HG02973 (cell line): ENCODE data around the gene CTRL.

ENCODE experiments used
- ATAC-seq: cut with Tn5 transposase; IDR thresholded peaks from one replicate; pipeline ENCODE4 v1.9.1; 2021; ENCODE audit warnings: moderate library complexity; ENCODE audit not compliant: unreplicated experiment

Gene CTRL

GRCh38 chr16:67963292-67963661 is 31.6 kb upstream of the CTRL start:
- ATAC-seq: no peak

- ATAC-seq: no peak
Measured at GRCh38 chr16:67962135-67962534, 30.5 kb upstream of the CTRL start.

DNA sequence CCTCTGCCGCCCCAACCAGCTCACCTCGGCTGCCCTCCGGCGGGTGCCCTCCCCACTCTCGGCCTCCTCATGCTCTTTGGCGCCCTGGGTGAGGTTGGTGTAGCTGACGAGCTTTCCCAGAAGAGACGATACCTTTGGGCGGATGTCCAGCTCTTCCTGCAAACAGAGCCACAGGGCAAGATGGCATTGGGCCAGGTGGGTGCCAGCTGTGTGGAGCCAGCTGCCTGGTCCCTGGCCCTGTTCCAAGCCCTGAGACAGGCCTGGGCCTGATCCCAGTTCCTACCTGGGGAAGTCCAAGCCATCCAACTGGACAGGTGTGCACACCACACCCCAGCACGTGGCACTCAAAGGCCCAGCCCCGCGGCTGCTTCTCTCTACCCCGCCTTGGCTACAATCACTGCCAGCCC is 29.9 kb upstream of the CTRL start:
- no peak for ATAC-seq

DNA sequence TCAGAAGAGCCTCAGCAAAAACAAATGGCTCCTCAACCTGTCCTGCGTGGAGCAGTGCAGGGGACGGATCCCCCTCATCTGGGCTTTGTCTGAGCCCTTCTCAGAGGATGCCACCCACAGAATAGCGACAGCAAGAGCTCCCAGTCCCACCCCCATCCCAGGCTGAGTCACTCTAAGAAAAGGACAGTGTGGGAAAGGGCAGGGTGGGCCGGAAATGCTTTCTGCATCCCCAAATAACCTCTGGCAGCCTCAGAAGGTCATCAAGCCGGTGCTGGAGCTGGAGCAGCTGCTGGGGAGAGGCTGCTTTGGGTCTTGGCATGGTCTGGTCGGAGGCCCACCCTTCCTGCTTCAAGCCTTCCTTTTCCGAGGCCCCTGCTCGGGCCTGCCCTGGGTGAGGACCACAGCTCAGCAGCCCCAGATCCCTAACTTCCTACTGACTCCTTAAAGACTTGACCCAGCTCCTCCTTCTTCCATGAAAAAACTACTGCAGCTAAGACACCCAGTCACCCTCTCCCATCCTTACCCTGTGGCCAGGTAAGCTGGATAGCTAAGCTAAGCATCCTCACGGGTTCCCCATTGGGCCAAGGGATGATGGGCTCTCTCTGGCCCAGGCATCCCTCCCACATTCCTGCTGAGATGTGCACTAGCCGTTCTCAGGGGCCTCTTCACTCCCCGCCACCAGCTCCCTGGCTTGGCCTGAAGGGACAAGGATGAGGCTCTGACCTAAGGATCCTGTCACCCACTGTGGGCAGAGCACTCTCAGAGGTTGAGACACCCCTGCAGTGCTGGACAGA is 28.1 kb upstream of the CTRL start:
- ATAC-seq: no peak

- ATAC-seq: no peak
Measured at GRCh38 chr16:67957622-67958021, 26.0 kb upstream of the CTRL start.

DNA sequence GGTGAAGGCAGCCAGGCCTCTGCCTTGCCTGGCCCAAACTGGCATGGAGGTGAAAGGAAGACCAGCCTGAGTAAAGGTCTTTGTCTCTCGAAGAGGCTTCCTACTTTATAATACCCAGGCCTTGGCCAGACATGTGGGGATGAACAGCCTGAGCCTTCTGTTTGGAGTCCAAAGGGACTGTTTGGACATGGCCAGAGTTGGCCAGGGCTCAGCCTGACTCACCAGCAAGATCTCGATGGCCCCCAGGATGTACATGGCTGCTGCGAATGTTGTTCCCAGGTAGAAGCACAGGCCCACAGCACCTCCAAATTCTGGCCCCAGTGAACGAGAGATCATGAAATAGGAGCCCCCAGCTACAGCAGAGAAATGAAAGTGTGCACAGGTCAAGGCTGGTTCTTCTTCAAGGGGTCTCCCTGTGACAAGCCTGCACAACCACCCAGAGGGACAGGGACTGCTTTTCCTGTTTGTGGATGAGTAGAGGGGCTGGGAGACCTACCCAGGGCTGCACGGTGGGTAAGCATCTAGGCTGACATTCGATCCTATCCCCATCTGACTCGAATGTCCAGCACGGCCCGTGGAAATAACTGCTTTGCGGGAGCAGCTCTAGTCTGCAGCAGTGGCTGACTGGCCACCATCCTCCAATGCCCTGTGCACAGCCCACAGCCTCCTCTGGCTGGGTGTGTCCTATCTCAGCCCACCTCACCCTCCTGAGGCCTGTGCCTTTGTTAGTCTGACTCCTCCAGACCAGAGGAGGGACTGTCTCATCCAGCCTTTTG is 22.9 kb upstream of the CTRL start:
- no peak for ATAC-seq

DNA sequence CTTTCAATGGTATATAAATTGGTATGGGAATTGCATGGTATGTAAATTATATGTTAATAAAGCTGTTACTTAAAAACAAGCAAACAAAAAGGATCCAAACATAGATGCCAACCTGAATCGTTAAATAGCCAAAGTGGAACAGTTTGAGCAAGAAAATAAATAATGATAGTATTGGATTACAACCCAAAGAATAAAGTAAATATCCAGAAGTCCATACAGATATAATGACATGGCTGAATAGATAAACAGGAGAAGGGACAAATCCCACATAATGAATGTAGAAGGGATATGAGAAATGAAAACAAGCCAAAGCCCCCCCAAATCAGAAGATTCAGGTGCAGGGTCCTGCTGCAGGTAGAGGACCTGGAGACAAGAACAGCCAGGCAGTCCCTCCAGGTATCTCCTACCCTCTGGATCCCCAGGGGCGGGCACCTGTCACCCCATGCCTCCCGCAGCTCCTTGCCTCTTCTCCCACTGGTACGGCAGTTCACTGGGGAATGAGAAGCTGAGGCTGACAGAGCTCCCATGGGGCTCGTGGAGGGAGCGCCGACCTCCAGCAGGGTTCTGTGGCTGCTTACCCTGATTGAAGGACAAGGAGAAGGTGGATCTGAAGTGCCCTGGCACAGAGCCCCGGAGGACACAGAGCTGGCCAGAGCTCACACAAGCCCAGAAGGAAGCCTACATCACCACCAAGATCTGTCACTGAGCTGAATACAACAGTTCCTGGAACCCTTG is 22.1 kb upstream of the CTRL start:
- ATAC-seq: no peak

DNA sequence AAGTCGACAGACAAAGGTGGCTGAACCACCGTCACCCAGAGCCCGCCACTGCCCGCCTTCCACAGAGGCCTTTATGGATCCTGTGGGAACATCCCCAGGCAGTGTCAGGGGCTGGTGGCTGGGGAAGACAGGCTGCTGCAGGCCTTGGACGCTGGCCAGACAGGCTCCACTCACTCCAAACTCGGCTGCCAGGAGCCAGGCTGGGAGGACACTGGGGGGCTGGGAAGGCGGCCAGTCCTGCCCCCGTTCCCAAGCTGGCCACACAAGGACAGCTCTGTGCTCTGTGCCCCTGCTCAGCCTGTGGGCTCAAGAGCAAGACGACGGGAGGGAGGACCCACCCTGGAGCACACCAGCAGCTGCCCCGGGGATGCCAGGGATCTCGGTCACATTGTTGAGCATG is 19.8 kb upstream of the CTRL start:
- ATAC-seq: no peak

GRCh38 chr16:67950335-67950843 is 18.7 kb upstream of the CTRL start:
- no peak for ATAC-seq

DNA sequence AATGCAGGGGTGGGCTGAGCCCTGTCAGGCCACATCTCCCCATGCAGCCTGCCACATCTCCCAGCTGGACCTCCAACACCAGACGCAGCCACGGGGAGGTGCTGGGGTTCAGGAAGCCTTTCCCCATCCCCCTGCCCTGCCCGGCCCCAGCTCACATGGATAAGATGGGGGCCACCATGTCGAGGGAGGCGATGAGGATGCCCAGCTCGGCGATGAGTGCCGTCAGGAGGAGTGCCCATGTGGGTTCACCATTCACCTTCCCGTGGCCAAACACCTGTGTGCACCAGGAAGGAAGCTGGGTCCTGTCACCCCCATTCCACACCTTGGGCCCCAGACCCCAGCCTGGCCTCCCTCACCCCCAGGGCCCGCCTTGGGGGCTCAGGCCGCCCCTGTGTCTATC is 18.0 kb upstream of the CTRL start:
- ATAC-seq: no peak

DNA sequence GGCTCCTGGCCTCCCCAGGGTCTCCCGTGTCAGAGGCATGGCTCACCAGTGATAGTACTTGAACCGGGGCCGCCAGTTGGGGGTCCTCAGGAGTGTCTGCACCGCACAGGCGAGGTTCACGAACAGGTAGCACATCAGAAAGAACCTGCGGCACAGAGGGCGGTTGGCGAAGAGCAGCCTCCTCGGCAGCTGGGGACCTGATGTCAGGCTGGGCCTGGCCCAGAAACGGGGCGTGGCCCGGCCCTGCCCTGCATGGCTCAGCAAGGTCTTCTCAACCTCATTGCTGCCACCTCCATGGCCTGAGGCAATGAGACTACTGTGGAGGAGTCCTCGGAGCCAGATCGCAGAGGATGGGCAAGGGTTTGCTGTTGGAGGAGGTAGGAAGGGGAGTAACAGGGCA is 16.4 kb upstream of the CTRL start:
- no peak for ATAC-seq

- no peak for ATAC-seq
Measured at GRCh38 chr16:67946966-67947558, 15.4 kb upstream of the CTRL start.

DNA sequence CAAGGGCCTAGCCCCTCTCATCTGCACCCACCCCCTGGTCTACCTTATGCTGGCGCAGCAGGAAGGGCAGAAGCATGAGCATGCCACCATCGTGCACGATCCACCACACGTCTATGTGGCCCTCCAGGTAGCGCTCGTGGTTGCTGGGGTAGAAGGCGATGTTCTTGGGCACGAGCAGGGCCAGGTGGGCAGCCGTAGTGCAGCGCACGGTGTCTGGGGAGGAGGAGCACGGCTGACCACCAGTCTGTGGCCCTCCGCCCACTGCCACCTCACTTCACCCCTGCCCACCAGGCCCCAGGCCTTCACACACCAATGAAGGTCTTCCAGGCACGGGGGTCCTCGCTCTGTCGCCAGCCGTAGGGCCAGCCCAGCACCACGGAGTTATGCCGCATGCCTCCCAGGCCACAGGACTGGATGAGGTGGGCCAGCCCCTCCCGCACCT is 14.5 kb upstream of the CTRL start:
- no peak for ATAC-seq

DNA sequence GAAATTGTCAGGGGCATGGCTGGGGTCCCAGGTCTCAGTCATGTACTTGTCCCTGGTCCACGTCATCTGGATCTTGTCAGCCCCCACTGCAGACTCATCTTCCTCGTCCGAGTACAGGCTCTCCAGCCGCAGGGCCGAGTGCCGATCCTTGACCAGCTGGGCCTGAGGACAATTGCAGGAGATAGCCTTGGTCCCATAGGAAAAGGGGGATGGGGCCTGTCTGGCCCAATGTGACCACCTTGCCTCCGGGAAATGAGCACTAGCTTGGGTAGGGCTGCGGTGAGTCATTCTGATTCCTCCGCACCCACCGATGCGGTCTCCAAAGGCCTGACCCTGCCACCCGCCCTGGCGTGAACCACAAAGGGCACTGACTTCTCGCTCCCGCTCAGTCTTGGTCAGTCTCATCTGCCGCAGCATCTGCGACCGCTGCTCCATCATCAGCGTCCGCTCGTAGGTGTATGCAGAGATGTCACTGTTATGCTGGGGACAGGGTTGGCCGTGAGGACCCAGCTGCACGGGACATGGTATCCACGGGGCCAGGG is 13.8 kb upstream of the CTRL start:
- ATAC-seq: no peak

- no peak for ATAC-seq
Measured at GRCh38 chr16:67944690-67945391, 13.2 kb upstream of the CTRL start.

GRCh38 chr16:67943619-67944504 is 12.2 kb upstream of the CTRL start, which contains the start of gene LCAT:
TSS of gene LCAT (minus strand) at chr16:67944120. CDS start at chr16:67944101, 19 bp downstream.
- no peak for ATAC-seq

DNA sequence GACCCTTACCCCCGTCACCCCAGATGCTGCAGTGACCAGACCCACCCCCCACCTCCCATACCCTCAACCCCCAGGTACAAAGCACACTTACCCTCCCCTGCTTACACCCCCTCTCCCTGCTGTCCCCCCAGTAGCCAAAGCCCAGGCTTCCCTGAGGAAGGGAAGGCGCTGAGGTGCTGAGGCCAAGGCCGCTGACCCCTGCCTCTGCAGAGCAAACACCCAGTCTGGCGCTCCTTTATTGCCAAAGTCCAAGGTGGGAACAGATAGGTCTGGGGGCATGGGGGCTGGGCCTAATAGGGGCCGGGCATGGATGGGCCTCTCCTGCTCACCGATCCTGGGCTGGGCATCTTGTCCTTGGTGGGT is 11.6 kb upstream of the CTRL start:
- ATAC-seq: no peak

- no peak for ATAC-seq
Measured at GRCh38 chr16:67942510-67943255, 11.0 kb upstream of the CTRL start.

- no peak for ATAC-seq
Measured at GRCh38 chr16:67942200-67942509, 10.5 kb upstream of the CTRL start.
